Stimulated activated CD4-positive, alpha-beta T cell treated with anti-CD3 and anti-CD28 coated beads, Interleukin-2, amount 100 ng/mL, for 24 hours (primary cell): ENCODE data around the gene NAGLU.
A peak's percentile ranks its signal among the peaks of the same experiment; 100 is the strongest.

Experiments used
- DNase-seq, 2 donors: peaks; one replicate each; pipeline ENCODE4 v3.0.0-alpha.2; 2020

NAGLU gene

GRCh38 chr17:42565523-42566214, 29.6 kb downstream of the NAGLU start:
- DNase-seq = no peak

- DNase-seq = peak in 1 of 2 donors; percentile 13
Observed at GRCh38 chr17:42566215-42566882, 30.3 kb downstream of the NAGLU start.

- peak; percentile 92 to 94 for DNase-seq
Observed at GRCh38 chr17:42566883-42567573, 31.0 kb downstream of the NAGLU start, which contains the start of gene MLX. Gene MLX (plus strand): TSS chr17:42567100. CDS start chr17:42567125, 25 bp downstream.

DNA sequence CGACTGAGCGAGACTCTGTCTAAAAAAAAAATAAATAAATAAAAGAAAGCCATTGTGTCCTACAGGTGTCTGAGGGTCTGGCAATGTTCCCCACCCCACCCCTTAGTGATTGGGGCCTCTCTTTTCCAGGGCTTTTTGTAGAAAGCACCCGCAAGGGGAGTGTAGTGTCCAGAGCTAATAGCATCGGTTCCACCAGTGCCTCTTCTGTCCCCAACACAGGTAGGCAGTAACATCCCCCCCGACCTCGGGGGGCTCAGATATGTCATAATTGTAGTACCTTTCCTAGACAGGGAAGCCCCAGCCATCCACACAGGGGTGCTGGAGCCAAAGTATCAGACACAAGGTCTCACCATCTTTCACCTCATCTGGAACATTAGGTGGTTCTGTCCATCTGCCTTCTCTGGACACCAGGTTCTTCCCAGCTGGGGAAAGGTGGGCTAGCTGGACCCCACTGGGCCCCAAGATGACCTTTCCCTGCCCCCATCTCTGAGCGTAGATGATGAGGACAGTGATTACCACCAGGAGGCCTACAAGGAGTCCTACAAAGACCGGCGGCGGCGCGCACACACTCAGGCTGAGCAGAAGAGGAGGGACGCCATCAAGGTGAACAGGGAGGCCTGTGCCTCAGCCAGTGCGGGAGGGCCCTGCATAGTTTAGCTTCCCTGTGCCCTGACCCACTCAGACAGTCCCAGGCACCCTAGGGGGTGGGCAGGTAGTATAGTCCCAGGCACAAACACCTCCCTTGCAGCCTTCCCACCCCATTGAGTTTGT, 32.5 kb downstream of the NAGLU start:
- DNase-seq = no peak

GRCh38 chr17:42571435-42572225, 35.6 kb downstream of the NAGLU start:
- no peak for DNase-seq

DNA sequence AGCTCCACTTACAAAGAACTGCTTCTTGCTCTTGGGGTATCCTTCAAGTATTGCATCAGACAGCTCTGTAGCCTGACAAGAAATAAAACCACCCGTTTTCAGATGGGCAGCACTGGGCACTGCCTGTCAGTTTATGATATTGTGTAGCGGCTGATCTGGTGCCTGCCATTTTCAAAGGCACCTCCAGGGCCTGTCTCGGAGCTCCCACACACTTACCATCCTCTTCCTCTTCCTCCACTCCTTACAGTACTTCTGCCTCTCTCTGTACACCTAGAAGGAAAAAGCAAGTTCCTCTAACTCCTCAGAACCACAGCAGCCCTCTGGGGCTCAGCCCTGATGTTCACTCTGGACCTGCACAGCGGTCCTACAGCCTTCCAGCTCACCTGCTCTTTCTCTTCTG, 37.1 kb downstream of the NAGLU start:
- no peak for DNase-seq

DNA sequence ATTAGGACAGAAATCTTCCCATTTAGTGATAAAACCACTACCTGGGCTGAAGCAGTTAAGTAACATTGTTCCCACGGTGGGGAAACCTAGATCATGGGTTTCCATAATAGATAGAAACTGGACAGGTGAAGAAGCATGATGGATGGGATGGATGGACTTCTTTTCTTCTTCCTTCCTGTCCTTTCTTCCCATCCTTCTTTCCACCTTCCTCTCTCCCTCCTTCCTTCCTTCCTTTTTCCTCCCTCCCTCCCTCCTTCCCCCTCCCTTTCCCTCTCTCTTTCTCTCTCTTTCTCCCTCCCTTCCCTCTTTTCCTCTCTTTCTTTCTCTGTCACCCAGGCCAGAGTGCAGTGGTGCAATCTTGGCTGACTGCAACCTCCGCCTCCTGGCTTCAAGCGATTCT, 38.4 kb downstream of the NAGLU start:
- DNase-seq = no peak

DNA sequence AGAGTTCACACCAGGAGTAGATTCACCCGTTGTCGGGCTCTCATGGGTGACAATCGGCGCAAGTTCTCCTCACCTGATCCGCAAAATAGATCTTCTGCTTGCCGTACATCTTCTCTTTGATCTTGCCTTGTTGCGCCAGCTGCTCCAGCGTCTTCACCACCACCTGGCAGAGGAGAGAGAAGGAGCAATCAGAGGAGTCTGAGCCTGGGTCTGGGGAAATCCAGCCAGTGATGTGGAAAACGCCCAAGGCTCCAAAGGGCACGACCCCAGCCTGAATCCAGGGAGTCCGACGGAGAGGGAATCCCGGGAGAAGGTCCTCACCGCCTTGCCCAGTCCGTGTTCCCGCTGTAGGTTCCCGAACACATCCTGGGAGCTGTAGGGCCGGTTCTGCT, 41.1 kb downstream of the NAGLU start:
- peak in 1 of 2 donors; percentile 21 for DNase-seq

DNA sequence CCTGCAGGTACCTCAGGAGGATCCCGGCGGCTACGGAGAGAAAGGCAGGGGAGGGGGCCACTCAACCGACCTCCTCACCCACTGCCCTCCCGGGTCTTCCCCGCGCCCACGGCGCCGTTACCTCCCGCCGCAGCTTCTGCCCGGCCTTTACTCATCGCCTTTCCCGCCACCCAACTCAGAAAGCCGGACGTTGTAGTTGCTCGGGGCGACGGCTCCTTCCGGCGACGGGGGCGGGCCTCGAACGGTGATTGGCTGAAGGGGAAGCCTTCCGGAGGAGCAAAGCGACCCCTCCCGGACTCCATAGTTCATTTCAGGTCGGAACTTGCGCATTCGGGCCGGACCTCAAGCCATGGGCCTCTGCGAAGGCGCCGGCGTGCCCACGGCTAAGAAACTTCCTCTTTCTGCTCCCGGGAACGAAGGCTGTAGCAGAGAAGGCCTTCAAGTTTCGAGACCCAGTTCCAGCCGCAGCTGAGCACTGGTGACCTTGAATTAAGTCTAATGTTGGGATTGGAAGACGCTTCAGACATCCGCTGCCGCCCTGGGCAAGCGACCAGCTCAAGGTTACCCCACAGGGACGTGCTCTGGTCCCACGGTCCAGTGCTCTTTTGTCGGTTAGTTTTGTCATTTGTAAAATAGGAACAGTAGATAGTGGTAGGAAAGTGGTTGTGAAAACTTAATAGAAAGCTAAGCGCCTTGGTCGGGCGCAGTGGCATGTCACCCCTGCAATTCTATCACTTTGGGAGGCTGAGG, 41.7 kb downstream of the NAGLU start, which contains the start of gene PSMC3IP:
TSS of gene PSMC3IP (minus strand) at position 198 of the 750 bp plus-strand sequence. CDS start at position 155, 43 bp downstream.
- peak; percentile 95 to 96 for DNase-seq

DNA sequence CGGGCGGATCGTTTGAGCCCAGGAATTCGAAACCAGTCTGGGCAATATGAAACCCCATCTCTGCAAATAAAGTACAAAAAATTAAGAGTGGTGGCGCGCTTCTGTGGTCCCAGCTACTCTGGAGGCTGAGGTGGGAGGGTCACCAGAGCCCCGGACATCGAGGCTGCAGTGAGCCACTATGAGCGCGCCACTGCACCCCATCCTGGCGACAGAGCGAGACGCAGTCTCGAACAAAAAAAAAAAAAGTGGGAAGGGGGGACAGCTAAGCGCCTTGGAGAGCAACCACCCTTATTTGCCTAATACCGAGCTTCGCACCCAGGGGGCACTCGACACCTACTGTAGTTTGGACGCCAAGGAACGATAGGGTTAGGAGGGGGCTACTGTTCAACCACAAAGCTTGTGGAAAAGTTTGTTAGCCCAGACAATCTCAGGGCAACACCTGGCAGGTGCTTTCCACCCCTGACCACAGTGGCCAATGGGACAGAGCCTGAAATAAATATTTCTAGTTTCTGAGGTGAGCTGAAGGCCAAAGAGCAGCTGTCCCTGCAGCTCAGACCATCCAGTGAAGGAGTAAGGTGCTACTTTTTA, 42.3 kb downstream of the NAGLU start:
- DNase-seq = peak; percentile 82 to 83

- no peak for DNase-seq
Observed at GRCh38 chr17:42579794-42580551, 43.9 kb downstream of the NAGLU start.

DNA sequence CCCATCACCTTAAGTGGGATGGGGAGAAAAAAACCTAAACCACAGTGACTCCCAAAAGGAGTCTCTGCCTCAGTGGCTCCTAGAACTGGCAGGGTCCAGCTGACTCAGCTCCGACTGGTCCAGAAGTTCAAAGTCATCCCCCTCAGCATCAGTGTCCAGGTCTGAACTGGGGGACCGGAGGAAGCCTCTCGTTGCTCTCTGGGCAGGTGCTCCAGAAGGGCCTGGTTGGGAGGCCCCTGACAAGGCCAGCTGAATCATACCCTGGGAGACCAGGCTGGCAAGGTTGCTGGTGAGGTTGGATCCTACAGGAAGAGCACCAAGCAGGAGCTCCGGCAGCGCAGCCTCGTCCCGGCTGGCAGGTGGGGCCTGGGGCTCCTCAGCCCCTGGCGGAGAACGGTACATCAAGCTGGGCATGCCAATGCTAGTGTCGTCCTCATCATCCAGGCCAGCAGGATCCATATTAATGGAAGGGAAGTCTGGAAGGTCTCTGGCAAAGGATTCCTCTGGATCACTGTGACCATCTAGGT, 45.8 kb downstream of the NAGLU start:
- DNase-seq = no peak

DNA sequence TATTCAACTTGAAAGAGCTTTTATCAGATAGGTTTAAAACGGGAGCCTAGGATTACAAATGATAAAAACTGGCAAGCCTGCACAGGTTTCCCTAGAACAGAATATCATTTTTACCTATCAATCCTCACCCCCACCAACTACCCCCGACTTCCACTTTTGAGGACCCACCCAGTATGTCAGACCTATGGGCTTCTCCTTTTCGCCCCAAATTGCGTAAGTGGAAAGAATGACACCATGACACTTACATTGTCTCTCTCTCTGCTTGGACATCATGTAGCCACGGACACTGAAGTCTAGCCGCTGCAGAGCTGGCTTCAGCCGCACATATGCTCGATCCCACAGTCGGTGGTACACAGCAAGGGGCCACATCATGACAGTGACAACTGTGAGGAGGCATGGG, 48.8 kb downstream of the NAGLU start:
- DNase-seq = no peak

- no peak for DNase-seq
Observed at GRCh38 chr17:42585353-42585752, 49.3 kb downstream of the NAGLU start.

GRCh38 chr17:42586514-42587230, 50.6 kb downstream of the NAGLU start:
- no peak for DNase-seq

DNA sequence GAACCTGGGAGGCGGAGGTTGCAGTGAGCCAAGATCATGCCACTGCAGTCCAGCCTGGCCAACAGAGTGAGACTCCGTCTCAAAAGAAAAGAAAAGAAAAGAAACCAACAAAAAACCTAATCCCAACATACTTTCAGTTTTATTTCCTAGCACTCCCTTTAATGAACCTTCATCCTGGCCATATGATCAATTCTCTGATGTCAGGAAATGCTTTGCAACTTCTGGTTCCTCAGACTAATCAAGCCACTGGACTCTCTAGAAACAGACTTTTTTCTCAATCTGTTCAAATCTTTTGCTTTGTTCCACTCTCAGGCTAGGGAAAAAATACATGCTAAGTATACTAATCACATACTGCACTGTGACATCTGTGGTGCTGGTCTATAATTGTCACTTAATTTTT, 54.8 kb downstream of the NAGLU start:
- no peak for DNase-seq

DNA sequence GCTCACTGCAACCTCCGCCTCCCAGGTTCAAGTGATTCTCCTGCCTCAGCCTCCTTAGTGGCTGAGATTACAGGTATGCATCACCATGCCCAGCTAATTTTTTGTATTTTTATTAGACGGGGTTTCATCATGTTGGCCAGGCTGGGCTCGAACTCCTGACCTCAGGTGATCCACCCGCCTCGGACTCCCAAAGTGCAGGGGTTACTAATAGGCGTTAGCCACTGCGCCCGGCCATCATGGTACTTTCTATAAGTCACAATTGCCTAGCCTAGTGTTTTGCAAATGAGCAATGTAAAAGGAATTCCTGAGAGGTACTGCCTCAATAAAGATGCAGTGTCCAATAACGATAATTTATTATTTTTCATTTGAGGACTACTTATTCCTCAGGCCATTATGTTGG, 55.4 kb downstream of the NAGLU start:
- DNase-seq = no peak
